ENCODE data around the gene CYP4A11.
"Not testable (repeated sequence)": the region's sequence is repeated elsewhere in the genome, so short reads cannot be mapped to it uniquely, and the experiment has no call there.

CYP4A11 gene, protein sequence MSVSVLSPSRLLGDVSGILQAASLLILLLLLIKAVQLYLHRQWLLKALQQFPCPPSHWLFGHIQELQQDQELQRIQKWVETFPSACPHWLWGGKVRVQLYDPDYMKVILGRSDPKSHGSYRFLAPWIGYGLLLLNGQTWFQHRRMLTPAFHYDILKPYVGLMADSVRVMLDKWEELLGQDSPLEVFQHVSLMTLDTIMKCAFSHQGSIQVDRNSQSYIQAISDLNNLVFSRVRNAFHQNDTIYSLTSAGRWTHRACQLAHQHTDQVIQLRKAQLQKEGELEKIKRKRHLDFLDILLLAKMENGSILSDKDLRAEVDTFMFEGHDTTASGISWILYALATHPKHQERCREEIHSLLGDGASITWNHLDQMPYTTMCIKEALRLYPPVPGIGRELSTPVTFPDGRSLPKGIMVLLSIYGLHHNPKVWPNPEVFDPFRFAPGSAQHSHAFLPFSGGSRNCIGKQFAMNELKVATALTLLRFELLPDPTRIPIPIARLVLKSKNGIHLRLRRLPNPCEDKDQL

DNA sequence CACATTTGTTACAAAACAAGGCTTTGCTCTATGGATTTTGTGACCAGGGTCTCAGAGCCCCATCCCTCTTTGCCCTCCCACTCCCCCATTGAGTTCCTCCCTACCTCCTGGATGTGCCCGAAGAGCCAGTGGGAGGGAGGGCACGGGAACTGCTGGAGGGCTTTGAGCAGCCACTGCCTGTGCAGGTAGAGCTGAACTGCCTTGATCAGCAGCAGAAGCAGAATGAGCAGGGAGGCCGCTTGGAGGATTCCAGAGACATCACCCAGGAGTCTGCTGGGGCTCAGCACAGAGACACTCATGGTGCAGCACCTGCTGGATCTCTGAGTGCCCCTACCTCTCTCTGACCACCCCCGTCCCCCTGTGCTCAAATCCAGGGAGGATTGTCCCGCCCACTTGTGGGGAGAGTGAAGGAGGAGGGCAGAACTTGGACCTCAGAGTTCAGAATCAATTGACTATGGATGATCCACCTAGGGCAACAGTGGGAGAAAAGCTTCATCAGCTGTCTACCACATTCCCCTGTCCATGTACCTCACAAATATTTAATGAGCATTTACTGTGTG, at the start of gene CYP4A11:
Gene CYP4A11 (minus strand): TSS at position 342 of the 560 bp plus-strand sequence. CDS start 43 bp downstream, at position 299.
- DNase-seq (ENCODE audit: low read depth), result no peak

DNA sequence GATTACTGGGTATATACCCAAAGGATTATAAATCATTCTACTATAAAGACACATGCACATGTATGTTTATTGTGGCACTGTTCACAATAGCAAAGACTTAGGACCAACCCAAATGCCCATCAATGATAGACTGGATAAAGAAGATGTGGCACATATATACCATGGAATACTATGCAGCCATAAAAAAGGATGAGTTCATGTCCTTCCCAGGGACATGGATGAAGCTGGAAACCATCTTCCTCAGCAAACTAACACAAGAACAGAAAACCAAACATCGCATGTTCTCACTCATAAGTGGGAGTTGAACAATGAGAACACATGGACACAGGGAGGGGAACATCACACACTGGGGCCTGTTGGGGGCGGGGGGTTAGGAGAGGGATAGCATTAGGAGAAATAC, 49.3 kb upstream of the CYP4A11 start:
- DNase-seq (ENCODE audit: low read depth), result not testable (repeated sequence)

DNA sequence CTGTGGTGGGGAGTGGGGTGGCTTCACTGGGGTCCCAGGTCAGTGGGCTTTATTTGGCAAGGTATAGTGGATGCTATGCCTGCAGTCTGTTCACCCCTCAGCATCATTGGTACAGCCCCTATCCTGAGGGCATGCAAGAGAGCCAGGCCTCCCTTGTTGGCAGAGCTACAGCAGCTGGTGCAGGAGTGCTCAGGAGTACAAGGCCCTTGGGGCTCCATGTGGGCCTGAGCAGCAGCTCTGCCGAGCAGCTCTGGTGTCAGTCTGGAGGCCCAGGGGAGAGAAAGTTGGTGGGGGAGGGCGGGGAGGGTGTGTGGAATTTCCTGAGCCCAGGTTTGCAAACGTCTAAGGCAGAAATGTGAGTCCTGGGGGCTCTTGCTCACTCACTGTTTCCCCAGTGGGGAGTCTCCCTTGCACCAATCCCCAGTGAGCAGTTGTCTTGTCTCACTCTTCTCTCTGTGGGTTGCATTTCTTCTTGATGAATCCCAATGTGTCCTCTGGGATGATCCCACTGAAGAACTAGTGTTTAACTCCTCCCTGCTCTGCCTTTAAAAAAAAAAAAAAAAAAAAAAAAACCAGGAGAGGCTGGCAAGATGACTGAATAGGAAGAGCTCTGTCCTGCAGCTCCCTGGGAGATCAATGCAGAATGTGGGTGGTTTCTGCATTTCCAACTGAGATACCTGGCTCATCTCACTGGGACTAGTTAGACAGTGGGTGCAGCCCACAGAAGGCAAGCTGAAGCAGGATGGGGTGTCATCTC, 42.7 kb upstream of the CYP4A11 start:
- DNase-seq (ENCODE audit: low read depth), result no peak

DNA sequence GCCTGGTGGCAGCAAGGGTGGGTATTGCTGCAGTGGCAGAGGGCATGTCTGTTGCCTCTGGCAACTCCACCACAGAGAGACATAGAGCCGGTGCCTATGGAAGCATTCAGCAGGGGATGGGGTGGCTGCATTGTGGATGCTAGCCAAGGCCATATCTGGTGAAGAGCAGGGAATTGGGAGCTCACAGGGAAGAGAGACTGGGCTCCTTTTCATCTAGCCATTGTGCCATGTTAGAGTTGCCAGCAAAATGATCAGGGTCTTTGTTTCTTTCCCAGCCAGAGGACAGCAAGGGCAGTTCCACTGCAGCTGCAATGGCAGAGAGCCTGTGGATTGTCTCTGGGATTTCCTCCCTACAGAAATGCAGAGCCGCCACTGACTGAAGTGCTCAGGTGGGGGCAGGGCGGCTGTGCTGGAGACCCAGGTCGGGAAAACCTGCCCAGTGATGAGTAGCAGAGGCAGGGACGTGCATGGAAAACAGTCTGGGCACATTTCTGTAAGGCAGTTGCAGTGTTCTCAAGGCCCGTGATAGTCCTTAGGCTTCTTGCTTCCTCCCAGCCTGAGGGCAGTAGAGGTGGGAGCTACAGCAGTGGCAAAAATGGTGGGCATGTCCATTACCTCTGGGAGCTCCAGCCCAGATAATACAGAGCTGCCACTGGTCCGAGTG, 42.0 kb upstream of the CYP4A11 start:
- no peak for DNase-seq (ENCODE audit: low read depth)

DNA sequence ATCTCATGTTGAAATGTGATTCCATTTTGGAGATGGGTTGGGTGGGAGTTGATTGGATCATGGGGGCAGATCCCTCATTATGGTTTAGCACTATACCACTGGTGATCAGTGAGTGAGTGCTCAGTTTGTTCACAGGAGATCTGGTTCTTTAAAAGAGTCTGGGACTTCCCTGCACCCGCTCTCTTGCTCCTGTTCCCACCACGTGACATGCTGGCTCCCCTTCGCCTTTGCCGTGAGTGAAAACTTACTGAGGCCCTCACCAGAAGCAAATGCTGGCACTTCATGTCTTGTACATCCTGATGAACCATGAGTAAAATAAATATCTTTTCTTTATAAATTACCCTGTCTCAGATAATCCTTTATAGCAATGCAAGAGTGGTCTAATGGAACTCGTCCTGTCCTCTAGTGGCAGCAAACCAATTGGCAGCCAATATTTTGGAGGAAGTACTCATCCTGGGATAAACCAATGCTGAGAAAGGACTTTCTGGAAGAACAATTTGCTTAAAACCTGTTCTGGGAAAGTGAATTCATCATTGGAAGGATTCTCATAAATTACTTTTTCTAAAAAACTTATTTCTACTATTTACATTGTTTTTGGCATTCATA, 27.8 kb upstream of the CYP4A11 start:
- no peak for DNase-seq (ENCODE audit: low read depth)

DNA sequence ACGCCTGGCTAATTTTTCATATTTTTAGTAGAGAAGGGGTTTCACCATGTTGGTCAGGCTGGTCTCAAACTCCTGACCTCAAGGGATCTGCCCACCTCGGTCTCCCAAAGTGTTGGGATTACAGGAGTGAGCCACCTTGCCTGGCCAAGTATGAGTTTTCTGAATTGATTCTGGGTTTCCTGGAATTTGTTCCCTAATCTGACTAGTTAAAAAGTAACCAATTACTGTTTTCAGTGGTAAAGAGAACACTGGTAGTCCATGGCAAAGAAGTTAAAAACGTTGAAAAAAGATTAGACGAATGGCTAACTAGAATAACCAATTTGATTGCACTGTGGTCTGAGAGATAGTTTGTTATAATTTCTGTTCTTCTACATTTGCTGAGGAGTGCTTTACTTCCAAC, 21.0 kb upstream of the CYP4A11 start:
- not testable (repeated sequence) for DNase-seq (ENCODE audit: low read depth)

DNA sequence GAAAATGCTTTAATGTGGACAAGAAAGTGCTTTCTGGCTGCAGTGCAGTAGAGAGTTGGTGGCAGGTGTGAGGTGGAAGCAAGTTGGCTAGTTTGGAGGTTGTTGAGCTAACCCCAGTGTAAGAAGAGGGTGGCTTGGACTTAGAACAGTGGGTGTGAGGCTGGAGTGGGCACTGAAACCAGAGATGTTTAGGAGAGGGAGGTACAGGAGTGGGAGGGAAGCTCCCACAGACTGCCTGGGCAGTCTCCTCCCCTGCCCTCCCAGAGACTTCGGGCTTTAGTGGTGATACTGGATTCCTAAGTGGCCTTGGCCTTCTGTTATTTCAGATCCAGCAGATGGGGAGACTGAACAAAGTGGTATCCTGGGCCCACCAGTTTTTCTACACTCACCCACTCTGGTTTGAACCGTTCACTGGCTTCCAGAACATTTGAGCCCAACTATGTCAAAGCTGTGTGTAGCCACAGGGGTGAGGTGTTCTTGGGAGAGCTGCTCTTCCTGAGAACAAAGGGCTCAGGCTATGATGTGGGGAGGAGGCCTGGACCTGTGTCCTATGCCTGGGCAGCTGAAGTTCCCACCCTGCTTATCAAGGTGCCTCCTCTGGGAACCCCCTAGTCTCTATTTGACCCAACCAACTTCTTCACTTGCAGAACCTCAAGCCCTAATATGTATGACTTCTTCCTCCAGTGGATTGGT, 19.9 kb upstream of the CYP4A11 start:
- no peak for DNase-seq (ENCODE audit: low read depth)

DNA sequence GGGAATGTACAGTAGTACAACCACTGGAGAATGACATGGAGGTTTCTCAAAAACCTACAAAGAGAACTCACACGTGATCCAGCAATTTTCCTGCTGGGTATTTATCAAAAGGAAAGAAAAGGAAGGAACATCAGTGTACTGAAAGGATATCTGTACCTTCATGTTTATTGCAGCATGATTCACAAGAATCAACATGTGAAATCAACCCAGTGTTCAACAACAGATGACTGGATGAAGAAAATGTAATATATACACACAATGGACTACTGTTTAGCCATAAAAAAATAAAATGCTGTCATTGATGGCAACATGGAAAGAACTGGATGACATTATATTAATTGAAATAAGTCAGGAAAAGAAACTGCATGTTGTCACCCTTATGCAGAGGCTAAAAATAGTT, 19.0 kb upstream of the CYP4A11 start:
- DNase-seq (ENCODE audit: low read depth), result no peak

DNA sequence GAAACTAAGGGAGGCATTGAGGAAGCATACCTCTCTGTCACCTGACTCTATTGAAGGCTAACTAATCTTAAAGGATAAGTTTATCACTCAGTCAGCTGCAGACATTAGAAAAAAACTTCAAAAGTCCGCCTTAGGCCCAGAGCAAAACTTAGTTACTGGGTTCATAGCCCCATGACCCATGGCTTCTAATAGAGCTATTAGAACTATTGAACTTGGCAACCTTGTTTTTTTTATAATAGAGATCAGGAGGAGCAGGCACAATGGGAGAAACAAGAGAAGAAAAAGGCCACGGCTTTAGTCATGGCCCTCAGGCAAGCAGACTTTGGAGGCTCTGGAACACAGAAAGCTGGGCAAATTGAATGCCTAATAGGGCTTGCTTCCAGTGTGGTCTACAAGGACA, 13.8 kb upstream of the CYP4A11 start:
- not testable (repeated sequence) for DNase-seq (ENCODE audit: low read depth)

DNA sequence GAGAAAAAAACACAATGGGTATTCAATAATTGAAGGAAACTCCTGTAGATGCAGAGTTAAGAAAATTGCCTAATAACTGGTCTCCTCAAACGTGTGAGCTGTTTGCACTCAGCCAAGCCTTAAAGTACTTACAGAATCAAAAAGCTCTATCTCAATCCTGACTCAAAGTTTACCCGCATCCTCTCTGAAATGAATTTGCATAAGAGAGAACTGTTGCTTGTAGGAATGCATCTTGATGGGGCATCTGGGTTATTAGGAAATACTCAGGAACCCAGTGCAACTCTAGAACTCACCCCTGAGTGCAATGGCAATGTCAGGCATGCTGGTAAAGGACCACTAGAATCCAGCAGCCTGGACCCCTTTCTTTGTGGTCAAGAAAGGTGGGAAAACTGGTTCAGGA, 12.6 kb upstream of the CYP4A11 start:
- not testable (repeated sequence) for DNase-seq (ENCODE audit: low read depth)

DNA sequence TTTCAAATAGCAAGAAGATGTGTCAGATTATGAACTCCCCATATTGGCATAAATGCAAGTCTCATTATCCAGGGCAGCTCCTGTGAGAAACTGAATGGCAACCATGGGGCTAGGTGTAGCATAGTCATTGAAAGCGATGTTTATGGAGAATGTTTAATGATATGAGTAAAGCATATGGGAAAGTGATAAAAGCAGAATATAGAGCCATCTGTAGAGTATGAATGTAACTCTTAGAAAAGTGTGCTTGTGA, 8.1 kb upstream of the CYP4A11 start:
- DNase-seq (ENCODE audit: low read depth), result not testable (repeated sequence)

DNA sequence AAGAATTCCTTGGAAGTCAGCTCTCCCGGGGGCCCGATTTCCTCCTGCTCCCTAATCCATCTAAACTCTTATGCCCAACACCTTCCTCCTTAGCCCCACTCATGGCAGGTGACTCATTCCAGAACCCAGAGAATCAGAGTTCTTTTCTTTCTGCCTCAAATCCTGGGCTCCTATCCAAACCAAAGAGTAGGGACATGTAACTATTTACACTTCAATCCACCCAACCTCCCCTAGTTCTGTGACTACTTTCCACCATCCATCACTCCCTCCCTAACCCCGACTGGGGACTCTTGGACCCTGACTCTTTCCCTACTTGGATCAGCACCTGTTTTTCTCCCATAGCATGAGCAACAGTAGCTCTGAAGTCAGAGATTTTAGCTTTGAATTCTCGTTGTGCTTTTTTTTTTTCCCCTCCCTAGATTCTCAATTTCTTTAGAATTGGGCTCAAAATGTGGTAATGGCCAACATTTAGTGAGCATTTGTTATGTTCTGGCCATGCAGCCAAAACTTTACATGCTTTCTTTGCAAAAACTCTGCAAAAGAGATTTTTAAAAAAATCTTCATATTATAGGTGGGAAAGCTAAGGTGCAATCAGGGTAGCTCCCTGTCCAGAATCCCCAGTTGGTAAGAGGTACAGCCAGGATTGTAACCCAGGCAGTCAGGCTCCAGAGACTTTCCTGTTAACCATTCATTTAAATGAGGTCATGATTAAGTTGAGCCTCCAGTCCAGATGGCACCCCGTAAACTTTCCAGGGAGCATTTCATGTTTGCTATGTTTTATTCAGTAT, 7.5 kb upstream of the CYP4A11 start:
- DNase-seq (ENCODE audit: low read depth), result no peak

DNA sequence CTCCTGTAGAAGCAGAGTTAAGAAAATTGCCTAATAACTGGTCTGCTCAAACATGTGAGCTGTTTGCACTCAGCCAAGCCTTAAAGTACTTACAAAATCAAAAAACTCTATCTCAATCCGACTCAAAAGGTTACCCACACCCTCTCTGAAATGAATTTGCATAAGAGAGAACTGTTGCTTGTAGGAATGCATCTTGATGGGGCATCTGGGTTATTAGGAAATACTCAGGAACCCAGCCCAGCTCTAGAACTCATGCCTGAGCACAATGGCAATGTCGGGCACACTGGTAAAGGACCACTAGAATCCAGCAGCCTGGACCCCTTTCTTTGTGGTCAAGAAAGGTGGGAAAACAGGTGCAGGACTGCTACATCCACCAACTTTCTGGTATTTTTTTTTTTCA, 6.4 kb upstream of the CYP4A11 start:
- DNase-seq (ENCODE audit: low read depth), result not testable (repeated sequence)

DNA sequence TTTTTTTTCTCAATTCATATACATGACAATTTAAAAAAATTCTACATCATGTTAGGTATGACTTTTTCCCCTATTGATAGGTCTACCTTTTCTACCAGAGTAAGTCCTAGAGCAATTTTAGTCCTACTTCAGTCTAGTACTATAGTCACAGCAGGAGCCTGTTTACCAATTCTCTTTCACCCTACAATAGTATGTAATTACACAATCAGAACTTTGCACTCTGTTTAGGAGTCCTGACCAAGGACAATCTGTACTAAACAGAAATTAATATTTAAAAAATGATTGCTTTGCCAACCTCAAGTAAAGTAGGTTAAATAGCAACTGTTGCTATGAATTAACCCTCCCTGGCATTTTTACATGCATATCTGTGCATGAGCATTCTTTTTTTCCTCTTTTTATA, 810 bp upstream of the CYP4A11 start:
- DNase-seq (ENCODE audit: low read depth), result no peak

DNA sequence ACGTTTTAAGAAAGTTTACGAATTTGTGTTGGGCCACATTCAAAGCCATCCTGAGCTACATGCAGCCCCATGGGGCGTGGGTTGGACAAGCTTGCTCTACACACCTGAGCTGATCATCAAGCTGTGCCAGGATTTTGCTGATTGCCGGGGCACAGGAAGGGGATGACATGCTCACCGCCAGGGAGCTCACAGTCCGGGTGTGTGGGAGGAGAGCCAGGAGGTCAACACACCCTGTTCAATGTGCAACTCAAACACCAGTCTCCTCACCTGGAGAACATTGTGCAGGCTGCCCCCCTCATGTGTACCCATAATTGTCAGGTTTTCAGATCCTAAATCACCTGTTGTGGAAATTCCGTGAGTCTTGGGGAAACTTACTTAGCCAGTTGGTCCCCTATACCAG, 969 bp downstream of the CYP4A11 start:
- no peak for DNase-seq (ENCODE audit: low read depth)

DNA sequence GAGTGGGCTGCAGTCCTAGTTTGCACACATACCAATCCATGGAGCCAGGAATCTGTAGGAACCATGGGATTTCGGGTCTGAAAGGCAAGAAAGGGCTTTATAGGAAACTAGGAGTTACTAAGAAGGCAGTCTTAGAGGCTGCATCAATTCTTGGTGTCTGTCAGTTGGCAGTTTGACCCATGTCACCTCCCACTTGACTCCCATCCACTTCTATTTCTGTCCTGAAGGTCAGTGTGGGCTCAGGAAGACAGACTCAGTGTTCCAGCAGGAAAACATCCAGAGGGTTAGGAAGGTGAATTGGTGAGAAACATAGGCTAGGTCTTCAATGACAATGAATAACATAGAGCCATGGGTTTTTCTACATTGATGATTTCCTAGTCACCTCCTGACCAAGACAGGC, 4.0 kb downstream of the CYP4A11 start:
- no peak for DNase-seq (ENCODE audit: low read depth)

DNA sequence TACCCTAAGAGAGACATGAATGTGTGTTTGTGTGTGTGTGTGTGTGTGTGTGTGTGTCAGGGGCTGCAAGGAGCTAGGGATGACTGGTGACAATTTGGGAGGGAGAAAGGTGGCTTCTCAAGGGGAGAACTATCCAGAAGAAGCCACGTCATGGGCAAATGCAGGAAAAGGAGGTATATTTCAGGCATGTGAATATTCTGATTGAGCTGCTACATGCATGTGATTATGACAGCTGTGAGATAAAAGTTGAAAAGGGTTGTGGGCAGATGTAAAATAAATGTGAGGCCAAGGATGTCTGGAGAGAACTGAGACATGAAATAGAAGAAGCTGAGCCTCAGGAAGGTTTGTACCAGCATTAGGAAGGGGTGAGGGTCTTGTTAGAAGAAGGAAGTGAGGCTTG, 4.5 kb downstream of the CYP4A11 start:
- no peak for DNase-seq (ENCODE audit: low read depth)

DNA sequence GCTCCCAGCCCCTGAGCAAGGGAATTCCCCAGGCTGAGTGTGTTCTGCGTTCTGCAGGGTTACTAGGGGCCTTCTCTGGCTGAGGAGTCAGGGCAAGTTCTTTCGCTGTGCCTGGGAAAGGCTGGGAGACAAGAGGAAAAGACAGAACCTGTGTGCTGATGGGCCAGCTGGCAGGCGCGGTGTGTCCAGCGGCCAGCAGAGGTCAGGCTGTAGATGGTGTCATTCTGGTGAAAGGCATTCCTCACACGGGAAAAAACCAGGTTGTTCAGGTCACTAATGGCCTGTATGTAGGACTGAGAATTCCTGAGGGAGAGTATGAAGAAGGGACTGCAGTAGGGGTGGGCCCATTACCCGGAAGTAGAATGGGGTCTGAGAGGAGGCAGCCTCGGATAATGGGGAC, 6.4 kb downstream of the CYP4A11 start:
- DNase-seq (ENCODE audit: low read depth), result not testable (repeated sequence)

DNA sequence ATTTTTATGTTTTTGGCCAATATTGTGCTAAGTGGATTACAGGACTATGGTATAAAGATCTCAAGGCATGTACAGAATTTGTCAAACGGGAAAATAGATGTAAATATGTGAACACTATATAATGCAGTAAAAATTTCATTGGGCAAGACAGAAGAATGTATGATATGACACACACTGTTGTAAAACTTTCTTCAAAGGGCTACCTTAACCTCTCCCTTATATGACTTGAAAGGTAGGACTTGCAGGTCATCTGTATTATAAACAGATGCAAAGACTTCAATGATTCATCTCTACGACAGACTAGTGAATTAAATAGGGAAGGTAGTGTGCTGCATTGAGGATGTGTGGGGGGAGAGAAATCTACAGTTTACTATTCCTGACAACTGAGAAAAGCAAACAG, 9.3 kb downstream of the CYP4A11 start:
- not testable (repeated sequence) for DNase-seq (ENCODE audit: low read depth)

DNA sequence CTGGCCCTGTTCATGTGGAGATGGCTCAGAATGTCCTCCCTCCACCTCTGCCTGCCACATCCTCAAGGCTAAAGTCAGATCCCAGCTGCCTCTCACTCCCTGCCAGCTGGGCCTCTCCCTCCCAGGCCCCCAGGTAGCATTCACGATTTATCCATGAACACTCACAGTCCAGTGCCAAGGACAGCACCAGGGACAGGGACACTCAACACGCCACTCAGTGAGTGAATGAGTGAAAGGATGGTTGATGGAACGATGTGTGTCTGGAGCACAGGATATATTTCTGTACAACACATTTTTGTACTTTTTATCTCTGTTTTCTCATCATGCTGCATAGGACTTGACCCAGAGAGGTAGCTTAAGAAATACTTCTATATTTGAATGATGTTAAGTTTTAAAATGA, 10.1 kb downstream of the CYP4A11 start:
- DNase-seq (ENCODE audit: low read depth), result no peak
